ENCODE results near the gene TNC.

Gene TNC

DNA sequence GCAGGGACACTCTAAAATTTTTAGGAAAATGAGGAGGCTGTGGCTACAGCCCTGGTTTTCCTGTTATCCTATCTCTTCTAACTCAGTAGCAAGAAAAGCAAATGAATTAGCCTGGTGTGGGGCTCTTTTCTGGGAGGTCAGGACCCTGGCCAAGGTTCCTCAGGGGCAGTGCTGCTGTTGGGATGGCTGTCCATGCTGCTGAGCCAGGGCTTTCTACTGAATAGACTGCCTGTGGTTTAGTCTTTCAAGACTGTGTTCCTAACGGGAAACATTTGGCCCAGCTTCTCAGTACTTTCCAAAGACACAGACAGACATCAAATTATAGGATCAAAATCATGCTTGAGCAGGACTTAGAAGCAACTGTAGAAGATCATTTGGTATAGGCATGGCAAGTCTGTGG, 18.1 kb downstream of the TNC start:
- no peak for DNase-seq (ENCODE audit: low spot score)

DNA sequence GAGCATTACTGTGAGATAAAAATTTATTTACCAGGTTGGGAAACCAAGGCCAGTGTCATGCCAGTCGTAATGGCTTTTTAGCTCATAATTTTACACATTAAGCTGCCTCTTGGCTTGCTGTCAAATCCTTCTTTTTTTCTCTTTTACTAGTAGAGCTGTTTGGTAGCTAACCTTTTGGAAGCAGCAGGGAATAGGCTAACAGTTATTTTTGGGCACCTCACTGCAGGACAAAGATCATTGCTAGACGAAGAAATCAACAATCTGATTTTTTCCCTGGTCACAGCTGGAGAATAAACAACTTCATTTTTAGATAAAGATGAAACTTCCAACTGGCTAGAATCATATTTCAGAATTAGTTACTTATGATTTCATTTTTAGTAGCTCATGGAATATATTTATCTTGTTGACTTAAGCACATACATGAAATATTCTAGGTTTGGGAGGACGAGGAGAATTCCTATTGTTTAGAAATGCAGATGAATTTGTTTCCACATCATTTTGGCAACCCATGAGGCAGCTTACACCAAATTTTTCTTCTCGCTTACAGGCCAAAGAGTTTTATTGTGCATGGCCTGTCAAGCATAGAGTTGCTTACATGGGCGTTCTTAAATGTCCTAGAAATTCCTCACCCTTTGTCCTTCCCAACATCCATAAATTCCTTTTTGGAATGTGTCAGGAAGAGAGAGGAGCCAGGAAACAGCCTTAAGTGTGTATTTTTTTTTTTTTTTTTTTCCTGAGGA, 19.6 kb downstream of the TNC start:
- DNase-seq (ENCODE audit: low spot score): no peak

DNA sequence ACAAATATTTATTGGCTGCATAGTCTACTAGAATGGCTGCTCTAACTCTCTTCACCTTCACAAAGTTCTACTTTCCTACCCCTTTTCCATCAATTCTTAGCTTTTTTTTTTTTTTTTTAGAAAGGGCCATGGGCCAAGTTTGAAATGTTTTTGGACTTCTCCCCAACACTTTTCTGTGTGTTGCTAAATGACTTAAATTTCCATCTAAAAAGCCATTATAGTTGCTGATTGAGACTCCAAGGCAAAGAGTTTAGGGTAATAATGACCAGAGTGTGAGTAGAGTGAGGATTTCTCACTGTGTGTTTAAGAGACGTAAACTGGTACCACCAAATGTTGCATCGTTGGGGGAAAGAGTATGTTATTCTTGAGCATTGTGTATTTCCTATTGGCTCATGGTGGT, 24.4 kb downstream of the TNC start:
- DNase-seq (ENCODE audit: low spot score): no peak

DNA sequence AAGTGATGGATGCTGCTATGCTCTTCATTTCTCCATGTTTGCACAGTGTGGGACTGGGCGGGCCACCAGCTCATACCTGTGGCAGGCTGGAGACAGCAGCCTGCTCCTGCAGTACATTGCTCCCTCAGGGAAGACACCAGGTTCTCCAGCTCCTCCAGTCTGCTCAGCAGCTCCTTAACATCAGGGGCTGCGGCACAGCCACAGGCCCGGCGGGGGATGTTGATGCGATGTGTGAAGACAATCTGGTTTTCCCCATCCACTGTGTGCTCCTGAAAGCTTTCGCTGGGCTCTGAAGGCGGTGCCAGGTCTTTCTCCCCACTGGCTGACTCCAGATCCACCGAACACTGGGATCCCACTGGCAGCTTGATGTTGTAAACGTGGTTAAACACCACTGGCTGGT, 27.5 kb downstream of the TNC start:
- no peak for DNase-seq (ENCODE audit: low spot score)

DNA sequence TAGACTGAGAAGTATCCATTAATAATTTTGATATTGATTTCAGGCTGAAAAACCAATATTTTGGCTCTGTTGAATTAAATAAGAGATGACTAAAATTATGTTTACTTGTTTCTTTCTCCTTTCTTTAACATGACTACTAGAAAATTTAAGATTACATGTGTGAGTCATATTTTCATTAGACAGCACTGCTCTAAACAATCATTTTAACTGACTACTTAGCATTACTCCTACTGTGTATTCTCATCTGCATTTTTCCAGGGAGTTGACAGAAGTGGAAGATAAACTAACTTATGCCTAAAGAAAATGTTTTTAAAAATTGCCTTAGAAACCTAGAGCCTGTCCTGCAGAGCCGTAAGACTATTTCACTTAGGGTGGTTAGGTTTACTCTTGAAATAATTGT, 29.1 kb downstream of the TNC start:
- DNase-seq (ENCODE audit: low spot score): no peak

DNA sequence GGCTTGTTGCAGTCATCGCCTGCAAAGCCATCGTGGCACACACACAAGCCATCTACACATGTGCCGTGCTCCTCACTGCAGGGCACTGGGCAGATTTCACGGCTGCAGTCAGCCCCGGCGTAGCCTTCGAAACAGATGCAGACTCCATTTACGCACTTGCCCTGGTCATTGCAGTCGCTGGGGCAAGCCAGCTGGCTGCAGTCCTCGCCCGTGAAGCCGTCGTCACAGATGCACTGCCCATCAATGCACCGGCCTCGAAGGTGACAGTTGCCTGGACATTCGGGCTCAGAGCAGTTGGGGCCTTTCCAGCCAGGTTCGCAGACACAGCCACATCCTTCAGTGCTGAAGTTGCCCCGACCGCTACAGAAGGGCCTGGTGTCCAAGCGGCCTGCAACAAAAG, 31.1 kb downstream of the TNC start:
- no peak for DNase-seq (ENCODE audit: low spot score)

DNA sequence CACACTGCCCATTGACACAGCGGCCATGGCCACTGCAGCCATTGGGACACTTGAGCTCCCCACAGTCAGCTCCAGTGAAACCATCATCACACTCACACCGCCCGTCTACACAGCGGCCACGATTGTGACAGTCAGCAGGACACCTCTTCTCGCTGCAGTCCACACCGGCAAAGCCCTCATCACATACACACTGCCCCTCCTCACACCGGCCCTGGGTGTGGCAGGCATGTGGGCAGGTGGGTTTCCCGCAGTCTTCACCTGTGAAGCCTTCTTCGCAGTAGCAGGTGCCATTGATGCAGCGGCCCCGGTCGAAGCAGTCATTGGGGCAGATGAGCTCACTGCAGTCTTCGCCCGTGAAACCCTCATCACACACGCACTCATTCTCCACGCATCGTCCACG, 31.5 kb downstream of the TNC start:
- DNase-seq (ENCODE audit: low spot score): no peak

DNA sequence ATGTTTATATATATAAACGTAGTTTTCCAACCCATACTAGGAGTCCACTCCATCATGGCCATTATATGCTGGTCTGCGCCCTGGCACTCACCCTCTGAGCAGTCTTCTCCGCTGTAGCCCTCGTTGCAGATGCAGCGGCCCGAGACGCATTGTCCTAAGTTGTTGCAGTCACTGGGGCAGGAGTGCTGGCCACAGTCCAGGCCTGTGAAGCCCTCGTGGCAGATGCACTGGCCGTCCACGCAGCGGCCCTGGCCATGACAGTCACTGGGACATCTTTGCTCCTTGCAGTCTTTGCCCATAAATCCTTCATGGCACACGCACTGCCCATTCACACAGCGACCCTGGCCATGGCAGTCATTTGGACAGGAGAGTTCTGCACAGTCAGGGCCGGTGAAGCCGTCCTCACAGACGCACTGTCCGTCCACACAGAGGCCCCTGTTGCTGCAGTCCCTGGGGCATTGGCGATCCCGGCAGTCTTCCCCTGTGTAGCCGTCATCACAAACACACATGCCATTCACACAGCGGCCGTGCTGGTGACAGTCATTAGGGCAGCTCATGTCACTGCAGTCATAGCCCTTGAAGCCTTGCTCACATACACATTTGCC, 32.1 kb downstream of the TNC start:
- DNase-seq (ENCODE audit: low spot score): no peak

DNA sequence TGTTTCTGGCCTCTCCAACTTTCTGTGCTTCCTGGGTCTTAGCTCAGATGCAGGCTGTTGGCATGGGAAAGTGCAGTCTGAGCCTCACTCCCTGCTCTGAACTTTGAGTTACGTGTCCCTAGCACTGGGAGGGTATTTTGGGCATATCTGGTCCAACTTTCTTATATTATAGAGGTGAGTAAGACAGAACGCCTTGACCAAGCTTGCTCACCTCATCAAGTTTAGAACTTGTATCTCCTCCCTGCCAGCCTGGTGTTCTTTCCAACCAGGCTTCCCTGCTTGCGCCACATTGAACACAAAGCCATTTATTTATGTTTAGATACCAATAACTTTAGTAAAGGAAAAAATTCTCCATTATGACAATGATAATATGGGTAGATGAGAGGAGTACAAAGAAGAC, 33.2 kb downstream of the TNC start:
- no peak for DNase-seq (ENCODE audit: low spot score)

DNA sequence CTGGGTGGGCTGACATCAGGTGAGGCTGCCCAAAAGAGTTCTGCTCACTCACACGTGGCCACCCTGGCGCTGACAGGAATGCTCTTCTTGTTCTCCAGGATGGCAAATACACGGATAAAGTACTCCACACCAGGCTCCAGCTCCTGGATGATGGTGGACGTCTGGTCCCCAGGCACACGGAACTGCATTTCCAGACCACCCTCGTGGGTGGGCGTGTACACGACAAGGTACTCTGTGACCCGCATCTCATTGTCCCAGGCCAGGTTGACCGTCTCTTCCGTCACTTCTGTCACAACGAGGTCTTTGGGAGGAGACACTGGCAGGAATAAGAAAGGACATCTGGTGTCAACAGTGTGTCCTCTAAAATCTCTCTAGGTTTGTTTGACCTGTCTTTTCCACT, 33.8 kb downstream of the TNC start:
- DNase-seq (ENCODE audit: low spot score): no peak

DNA sequence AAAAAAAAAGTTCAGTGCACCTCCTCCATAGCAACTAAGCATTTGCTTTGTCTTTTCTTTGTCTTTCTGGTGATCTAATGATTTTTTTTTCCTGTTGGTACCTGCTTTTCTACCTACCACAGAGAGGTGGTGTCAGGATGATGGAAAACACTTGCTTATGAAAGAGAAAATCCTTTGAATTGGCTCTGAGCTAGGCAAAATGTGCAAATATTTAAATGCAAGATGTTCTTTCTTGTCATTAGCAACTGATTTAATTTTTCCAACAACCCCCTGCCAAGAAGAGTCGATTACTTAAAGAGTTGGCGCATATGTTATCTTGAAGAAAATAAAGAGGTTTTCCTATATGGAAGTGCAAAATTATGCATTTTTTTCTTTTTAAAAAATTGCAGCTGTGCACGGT, 37.7 kb downstream of the TNC start:
- DNase-seq (ENCODE audit: low spot score): no peak

DNA sequence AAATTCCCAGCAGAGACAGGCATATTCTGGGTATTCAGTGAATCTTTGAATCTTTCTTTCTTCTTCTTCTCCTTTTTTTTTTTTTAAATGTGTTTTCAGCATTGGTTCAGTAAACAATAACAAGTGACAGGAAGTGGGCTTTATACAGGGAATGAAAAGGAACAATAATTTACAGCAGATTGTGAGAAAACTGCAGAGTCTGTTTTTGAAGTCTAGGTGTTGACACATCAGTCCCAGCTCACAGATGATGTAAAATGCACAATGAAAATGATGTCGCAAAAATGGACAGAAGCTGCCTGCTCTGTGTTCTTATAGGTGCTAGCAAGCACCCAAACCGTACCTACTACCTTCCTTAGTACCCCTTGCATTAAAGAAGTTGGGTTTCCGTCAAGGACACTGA, 38.8 kb downstream of the TNC start:
- DNase-seq (ENCODE audit: low spot score): no peak

DNA sequence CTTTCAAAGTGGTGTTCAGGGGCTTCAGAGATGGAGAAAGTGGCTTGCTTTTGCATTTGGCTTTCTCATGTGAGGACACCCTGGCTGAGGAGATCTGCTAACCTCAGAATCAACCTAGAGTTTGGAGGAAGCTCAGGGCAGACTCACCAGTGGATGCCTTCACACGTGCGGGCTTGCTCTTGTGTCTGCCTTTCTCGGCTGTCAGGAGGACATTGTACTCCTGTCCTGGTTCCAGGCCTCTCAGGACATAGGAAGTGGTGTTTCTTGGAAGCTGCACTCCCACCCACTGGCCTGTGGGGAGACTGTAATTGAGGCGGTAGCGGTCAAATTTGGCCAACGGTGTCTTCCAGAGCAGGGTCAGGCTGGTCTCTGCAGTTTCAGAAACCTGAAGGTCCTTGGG, 44.5 kb downstream of the TNC start:
- DNase-seq (ENCODE audit: low spot score): no peak

DNA sequence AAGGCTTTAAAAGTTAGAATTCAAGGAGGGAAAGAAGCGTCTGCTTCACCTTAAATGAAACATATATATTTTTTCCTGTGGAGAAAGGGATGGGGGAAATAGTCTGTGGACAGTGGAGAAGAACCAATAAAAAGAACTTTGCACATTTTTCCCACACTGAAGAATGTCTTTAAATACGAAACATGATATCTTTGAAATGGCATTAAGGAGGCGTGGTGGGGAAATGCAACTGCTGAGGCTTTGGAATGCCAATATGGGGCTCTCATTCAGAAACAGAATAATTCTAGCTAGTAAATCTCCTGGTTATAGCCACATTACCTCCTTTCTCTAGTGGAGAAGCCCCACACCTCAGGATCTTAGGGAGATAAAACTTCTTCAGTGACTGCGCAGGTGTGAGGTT, 46.8 kb downstream of the TNC start:
- no peak for DNase-seq (ENCODE audit: low spot score)

DNA sequence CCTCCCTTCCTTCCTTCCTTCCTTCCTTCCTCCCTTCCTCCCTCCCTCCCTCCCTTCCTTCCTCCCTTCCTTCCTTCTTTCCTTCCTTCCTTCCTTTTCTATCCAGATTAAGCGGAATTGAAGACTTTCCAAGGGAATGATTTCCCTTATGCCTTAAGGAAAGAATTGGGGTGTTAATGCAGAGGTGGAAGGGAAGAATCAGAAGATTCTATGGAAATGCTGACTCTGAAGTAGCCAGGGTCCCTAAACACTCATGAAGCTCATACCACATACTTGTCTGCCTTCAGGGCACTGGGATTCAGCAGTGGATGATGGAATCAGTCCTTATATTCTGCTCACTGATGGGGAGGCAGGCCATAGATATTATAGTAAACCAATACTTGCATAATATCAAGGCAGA, 48.2 kb downstream of the TNC start:
- DNase-seq (ENCODE audit: low spot score): no peak

DNA sequence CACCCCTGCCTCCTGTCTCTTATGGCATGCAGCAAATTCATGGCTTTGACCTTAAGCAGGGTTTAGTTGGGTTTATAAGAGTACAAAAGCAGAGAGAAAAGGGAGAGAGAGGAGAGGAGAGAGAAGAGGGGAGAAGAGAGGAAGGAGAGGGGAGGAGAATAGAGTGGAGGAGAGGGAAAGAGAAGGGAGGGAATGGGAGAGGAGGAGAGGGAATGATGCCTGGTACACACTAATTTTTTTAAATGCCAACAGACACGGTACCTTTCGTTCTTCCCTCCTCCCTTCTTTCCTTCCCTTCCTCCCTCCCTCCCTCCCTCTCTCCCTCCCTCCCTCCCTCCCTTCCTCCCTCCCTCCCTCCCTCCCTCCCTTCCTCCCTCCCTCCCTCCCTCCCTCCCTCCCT, 48.7 kb downstream of the TNC start:
- DNase-seq (ENCODE audit: low spot score): no peak

DNA sequence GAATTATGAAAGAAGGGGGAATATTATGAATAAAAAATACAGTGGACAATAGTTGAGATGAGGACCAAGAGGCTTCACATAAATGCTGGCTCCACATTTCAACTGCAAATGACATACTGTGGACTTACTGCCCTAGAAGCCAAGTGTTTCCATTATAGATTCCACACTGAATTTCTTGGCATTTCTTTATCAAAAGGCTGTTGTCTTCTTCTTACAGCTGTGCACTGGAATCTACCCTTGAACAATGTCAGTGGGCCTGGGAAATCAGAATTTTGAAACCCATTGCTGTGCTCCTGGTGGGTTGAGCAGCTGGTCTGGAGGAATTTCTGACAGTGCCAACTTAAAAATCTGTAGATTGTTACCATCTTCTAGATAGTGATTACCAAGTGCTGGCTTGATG, 49.9 kb downstream of the TNC start:
- no peak for DNase-seq (ENCODE audit: low spot score)

DNA sequence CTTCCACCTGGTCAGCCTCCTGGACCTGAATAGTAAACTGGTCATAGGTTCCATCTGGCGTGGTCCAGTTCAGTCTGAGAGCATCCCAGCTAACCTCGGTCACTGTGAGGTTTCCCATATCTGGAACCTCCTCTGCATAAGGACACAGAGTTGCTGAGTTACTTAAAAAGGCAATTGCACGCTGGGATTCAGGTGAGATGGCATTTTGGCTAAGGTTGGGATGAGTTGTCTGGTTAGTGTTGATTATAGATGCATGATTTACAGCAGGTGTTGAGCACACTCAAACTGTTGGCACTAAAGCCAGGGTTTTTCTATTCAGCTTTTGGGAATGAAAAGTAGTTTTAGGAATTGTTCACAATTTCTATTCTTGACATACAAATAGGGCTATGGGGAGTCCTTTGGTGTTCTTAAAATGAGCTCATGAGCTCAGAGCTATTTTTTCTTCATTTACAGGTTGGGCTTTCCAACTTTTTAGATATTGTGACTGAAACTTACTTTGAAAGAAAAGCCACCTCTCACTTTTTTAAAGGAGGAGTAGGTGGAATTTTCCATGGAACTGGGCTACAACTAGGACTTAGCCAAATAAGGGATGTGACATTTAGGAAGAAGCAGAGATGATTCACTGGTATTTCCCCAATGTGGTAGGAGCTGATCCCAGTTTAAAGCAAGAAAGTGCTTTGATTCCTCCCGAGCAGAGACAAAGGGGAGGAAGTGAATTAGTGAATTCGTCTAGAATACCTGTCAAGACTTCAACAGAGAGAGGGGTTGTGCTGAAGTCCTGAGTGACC, 54.7 kb downstream of the TNC start:
- DNase-seq (ENCODE audit: low spot score): no peak

DNA sequence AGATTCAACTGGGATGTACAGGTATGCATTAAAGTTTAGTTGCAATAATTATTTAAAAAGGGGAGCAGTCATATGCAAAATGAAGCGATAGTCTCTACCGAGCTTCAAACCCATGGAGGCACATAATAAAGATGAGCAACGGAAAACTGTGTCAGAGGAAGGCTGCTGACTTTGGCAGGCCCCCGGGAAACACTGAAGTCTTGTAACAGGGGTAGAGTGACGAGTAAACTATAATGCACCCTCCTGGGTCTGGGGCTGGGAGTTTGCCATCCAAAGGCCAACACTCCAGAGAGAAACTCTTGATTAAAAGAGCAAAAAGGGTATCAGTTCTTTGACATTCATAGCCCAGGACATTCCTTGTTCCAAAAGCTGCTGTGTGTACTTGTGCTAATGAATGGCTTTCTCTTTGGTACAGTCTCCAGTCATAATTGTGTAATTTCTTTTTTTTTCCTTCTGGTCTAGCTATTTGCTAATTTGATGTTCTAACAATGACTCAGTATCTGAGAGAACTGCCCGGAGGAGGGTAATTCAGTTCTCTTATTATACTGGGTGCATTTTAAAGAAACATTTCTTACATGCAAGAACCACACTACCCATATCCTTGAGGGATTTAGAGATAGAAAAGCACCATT, 59.2 kb downstream of the TNC start:
- no peak for DNase-seq (ENCODE audit: low spot score)

DNA sequence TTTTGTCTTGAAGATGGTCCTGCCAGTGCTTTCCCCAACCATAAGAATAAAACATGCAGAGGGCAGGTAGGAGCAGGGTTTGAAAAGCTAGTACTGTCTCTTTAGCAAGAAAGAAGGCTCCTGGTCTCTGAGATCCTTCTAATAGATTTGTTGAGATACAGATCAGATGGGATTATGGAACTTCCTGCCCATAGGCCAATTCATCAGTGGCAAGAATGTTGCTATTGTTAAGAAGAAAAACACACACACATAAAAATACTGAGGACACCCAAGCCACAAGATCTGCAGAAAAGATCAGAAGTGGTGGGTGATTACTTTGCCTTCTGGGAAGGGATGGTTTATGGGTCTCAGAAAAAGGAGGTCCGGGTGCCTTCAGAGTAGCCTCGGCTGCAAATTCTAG, 59.8 kb downstream of the TNC start:
- DNase-seq (ENCODE audit: low spot score): no peak

DNA sequence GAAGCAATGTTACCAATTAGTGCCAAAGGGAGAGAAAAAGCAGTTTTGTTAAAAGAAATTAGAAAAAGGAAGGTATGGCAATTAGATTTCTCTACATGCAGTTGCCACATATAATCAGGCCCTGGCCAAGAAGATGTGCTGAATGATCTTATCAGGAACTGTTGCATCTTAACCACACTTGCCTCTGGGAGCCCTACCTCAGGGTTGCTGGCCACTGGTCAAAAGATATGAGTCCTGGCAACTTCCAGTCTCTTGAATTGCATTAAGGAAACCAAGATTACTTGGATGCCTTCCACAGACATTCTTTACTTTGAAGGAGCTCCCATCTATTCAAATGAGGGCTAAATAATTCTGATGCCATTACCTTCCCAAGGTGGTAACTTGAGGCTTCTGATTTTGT, 60.4 kb downstream of the TNC start:
- DNase-seq (ENCODE audit: low spot score): peak; percentile 2

DNA sequence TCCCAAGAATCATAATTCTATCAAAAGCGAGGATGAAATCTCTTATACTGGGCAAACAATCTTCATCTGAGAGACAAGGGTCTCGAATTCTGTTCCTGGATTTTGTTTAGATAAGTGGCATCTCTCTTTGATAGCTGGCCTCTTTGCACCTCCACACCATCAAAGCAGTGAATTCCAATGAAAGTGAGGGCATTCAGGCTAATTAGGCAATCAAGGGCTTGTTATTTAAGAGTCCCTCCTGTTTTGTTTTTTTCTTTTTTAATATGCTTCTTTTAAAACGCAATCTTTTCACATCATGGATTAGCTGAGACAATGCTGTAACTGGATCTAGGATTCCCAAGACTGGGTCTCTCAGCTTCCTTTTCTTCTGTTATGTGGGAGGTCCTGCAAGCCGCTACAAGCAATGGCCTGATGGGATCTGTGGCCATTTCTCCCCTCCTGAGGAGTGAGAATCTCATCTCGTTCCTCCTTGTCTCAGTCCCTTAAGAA, 67.9 kb downstream of the TNC start:
- DNase-seq (ENCODE audit: low spot score): no peak

DNA sequence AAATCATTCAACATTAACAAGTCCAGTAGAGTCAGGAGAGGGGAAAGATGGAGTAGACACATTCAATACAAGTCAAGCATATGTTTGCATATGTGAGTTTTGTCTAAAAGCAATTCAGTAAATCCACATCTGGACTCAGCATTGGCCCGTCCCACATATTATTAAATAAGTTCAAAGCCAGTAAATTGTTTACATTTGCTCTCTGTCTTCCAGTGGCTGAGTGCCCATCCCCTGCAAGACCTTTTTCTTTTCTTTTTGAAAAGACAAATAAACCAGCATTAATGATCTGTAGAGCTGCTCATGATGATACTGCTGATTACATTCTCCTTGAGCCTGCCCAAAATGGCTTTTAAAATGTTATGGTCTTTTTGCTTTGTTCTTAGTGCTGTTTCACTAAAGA, 71.1 kb downstream of the TNC start:
- no peak for DNase-seq (ENCODE audit: low spot score)
